Activated CD4-positive, alpha-beta T cell treated with anti-CD3 and anti-CD28 coated beads, Interleukin-10, Interleukin-2, amounts not matched to agents 100 ng/mL and 50 ng/mL, durations not matched to agents 16 hours and 8 hours (primary cell): ENCODE results near the gene CLDND2.
A peak's percentile ranks its signal among the peaks of the same experiment; 100 is the strongest.
"Not testable (repeated sequence)": the region's sequence is repeated elsewhere in the genome, so short reads cannot be mapped to it uniquely, and the experiment has no call there.

Experiments used
- DNase-seq: peaks from one replicate; pipeline ENCODE4 v3.0.0-alpha.2; 2020

Gene CLDND2, protein sequence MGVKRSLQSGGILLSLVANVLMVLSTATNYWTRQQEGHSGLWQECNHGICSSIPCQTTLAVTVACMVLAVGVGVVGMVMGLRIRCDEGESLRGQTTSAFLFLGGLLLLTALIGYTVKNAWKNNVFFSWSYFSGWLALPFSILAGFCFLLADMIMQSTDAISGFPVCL

DNA sequence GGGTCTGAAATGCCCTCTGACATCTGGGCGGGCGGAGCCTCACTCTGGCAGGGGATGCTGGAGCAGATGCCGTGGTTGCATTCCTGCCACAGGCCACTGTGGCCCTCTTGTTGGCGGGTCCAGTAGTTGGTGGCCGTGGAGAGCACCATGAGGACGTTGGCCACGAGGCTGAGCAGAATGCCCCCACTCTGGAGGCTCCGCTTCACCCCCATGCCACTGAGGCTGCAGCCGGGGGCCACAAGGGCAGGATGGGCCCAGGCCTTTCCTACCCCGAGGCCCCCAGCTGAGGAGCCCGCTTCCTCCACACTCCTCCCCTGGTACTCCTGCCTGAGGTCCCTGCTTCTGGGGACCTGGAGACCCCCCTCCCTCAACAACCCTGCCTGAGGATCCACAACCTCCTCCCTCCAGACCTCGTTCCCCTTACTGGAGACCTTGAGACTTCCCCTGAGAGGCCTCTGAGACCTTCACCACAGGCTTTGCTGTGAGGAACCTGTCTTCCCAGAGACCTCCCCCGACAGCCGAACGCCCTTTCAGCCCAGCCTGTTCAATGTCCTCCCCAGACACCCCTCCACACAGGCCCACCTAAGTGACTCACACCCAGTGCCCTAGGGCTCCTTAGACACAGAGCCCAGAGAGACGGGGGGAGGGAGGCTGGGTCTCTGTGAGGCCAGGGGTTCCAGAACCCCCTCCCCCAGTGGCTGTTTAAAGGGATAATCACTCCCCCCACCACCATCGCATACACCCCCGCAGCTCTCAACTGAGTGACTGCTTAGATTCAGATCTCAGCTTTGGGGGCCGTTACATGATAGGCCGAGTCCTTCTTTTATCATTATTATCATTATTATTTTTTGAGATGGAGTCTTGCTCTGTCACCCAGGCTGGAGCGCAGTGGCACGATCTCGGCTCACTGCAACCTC, at the start of gene CLDND2:
TSS of gene CLDND2 (minus strand) at position 638 of the 917 bp plus-strand sequence. CDS start at position 212, 426 bp downstream.
- DNase-seq: no peak

GRCh38 chr19:51417810-51418157, 49.0 kb upstream of the CLDND2 start:
- DNase-seq: no peak

DNA sequence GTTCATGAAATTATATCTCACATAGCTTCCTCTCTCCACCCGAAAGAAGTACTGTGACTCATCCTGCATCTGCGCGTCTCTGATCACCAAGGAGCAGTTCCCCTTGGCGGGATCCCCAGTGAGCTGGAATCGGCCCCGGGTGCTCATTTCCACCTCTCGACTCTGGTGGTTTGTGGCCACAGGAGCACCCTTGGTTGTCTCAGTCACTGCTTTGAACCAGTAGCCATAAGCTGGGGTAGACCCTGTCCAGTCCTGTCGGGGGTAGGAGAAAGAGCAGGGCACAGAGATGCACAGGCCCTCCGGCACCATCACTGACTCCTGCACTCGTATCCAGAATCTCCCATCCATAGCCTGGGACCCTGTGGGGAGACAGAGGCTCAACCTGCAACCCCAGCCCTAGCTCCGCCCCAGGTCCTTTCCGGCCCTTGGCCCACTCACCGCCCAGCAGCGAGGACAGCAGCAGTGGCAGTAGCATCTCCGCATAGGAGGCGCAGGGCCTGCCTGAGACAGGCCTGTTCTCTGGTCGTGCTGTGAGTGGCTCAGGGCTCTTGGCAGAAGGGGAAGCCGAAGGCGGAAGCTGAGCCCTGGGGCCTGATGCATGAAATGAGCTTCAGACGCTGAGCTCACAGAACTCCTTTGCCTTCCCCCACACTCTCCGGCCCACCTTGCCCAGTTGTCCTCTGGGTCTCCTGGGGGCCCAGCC, 48.5 kb upstream of the CLDND2 start, which contains the start of gene SIGLEC10:
TSS of gene SIGLEC10 (minus strand) at position 536 of the 703 bp plus-strand sequence. CDS start at position 475, 61 bp downstream.
- DNase-seq: peak; percentile 53

- not testable (repeated sequence) for DNase-seq
Measured at GRCh38 chr19:51416422-51416821, 47.6 kb upstream of the CLDND2 start.

DNA sequence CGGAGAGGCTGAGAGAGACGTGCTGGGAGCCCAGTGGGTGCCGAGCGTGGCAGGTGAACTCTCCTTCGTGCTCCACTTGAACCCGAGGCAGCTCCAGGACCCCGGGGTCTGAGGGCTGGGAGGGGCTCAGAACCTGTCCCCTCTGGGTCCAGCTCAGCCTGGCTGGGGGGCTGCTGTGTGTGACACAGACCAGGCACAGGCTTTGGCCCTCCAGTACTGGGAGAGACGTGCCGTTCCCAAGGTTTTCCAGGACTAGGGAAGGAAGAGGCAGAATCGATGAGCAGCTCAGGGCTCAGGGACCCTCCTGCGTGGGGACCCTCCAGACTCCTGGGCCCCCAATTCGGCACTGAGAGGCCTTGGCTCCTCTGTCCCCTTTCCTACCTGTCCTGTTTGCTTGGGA, 46.4 kb upstream of the CLDND2 start:
- no peak for DNase-seq

DNA sequence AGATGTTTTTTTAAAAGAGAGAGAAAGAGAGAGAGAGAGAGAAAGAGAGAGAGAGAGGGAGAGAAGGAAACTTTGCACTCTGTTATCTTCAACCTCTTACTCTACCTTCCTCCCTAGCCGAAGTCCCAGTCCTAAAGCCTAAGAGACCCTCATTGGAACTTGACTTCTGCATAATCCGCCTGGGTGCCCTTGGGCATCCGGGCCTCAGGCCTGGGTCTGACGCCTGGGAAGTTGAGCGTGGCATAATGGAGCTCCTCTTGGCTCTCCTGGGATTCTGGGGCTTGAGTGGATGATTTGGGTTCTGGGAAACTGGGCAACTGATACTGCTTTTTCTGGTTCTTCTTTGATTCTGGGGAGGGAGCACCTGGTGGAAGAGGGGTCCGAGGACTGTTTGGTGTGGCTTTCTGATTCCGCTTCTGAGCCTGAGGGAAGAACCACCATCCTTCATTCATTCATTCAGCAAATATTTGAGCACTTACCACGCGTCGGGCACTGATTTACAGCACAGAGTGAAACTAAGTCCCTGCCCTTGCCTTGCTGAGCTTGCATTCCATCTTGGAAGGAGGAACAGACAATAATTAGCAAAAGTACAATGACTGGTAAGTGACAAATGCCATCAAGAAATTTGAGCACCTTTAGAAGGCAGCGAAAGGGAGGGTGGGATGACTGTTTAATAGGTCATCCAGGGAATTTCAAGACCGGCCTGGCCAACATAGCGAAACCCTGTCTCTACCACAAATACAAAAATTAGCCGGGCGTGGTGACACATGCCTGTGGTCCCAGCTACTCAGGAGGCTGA, 42.3 kb upstream of the CLDND2 start:
- DNase-seq: no peak

- peak; percentile 44 for DNase-seq
Measured at GRCh38 chr19:51407511-51408131, 38.8 kb upstream of the CLDND2 start.

DNA sequence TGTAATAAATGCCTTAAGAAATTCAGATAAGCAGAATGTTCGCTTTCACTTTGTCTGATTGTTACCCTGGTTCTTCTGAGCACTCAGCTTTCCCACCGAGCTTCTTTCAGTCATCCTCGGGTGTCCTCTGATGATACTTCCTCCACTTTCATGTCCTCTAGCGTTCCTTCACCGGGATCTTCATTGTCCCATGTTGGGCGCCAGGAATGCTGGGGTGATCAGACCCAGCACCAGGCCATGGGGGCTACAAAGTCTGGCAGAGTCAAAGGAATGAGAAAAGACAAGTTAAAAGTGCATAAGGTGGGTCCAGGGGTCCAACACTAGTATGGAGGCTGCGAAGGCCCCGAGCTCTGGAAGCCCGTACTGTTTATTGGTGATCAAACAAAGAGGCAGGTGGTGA, 33.3 kb upstream of the CLDND2 start:
- DNase-seq: no peak

DNA sequence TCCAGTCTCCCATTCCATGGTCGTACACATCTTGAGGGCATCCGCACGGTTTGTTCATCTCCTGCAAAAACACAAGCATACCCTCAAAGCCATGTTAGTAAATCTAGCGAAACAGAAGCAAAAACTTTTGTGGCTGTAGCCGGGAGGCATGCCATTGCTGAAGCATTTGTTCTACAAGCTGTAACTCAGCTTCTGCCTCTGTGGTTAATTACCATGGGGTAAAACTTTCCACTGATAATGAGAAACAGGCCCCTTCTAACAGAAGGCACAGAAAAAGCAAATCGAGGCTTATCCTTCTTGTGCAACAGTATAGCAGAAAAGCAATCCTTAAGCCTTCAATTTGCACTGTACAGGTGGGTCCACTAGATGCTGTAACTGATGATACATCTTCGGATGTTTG, 31.1 kb upstream of the CLDND2 start:
- not testable (repeated sequence) for DNase-seq

GRCh38 chr19:51399231-51399630, 30.4 kb upstream of the CLDND2 start:
- no peak for DNase-seq

- DNase-seq: peak; percentile 55
Measured at GRCh38 chr19:51398096-51398704, 29.4 kb upstream of the CLDND2 start.

GRCh38 chr19:51397453-51397852, 28.6 kb upstream of the CLDND2 start:
- DNase-seq: not testable (repeated sequence)

- no peak for DNase-seq
Measured at GRCh38 chr19:51396175-51396574, 27.4 kb upstream of the CLDND2 start.

- peak; percentile 99 for DNase-seq
Measured at GRCh38 chr19:51394050-51394836, 25.4 kb upstream of the CLDND2 start.

- DNase-seq: no peak
Measured at GRCh38 chr19:51392701-51393100, 23.9 kb upstream of the CLDND2 start.

GRCh38 chr19:51391073-51391611, 22.3 kb upstream of the CLDND2 start:
- no peak for DNase-seq

DNA sequence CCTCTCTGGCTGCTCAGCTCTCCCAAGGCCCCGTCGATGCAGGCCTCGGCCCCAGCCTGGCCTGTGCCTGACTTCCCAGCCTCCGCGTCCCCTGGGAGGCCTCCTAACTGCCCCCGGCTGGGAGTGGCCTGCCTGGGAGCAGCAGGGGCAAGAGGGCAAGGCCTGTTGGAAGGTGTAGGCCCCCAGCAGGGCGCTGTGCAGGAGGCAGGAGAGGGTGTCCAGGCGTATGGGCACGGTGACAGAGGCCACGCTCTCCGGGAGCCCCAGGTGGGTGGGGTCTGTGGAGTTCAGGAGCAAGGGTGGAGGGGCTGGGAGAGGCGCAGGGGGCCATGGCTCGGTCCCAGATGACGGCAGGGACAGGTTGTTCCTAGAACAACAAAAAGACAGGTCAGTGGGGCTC, 20.3 kb upstream of the CLDND2 start:
- no peak for DNase-seq

DNA sequence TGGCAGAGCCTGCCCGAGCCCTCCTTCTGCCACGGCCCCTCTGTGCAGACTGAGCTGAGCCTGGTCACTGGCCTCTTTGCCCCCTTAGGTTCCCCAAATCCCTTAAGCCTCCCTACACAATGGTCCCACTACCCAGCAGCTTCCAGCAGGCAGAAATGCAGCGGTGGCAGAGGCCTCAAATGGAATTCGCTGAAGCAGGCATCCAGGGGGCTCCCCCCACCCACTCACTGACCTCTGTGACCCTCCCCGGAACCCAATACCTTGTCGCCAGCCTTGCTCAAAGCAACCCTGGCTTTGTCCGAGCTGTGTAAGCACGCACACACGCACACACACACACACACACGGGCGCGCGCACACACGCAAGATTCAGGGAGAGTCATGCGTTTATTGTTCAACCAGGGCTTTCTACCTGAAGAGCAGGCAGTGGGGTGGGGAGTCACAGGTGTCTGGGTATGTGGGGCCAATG, 19.2 kb upstream of the CLDND2 start, which contains the start of gene LIM2:
TSS of gene LIM2 (minus strand) at position 51 of the 466 bp plus-strand sequence. CDS start 531 bp downstream, outside the sequence.
- no peak for DNase-seq

GRCh38 chr19:51386882-51387520, 18.2 kb upstream of the CLDND2 start:
- DNase-seq: no peak

DNA sequence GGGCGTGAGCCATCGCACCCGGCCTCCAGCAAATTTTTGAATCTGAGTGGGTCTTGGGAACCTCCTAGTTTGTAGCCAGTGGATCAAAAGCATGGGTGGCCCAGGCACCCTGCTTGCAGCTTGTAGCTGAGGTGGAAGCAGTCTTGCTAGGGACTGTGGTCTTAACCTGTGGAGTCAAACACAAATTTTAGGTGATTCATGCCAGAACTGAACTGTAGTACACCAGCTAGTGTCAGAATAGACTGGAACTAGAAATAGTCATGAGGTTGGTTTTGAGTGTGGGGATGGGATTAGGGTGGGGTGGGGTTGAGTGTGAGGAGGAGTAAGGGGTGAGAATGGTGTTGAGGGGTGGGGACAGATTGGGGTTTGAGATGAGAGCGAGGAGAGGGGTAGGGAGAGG, 13.2 kb upstream of the CLDND2 start:
- DNase-seq: no peak
